Measurements from ENCODE around the gene LRP1B. TPM values are rescaled to one million over a fixed set of nuclear protein-coding genes. Genes with fewer than 3 reads are reported as not detected.

The LRP1B gene
- total RNA-seq, 1 experiment from 2014 or later: 0.52 TPM

DNA sequence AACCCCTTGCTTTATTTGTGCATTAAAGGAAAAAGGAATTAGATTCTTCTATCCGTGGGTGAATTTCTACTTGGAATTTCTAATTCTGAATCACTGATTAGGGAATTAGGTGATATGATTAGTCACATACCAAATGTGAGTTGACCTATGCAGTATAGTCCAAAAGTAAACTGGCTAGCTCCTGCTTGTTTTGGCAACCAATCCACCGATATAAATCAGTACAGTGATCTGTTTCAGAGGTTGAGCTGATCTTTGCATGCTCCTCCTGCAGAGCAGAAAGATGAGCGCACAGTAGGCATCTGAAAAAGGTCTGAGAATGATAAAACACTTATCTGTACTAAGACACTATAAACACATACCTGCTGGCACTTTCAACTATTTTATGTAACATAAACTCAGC lies 86.6 kb downstream of the LRP1B start:
- no peaks in the 10 kb centered on the region for H3K27me3 Mint-ChIP-seq (ENCODE audit: low read depth)
- DNase-seq (ENCODE audit: low spot score) (no peak), ATAC-seq (no peak)
- no peak overlapping the region for H3K27ac Mint-ChIP-seq
- H3K36me3 Mint-ChIP-seq: no peaks in the 10 kb centered on the region
- ChIA-PET CTCF (interaction anchor here (0.5 kb wide), 1 partner anchor 243 kb away, joined by 4 read pairs; no protein-coding TSS in a partner anchor), POLR2A (no interaction called here)
- no peak overlapping the region for H3K4me3 Mint-ChIP-seq
- H3K9me3 Mint-ChIP-seq: no peaks in the 10 kb centered on the region
- H3K4me1 Mint-ChIP-seq: peaks cover 26% of the 10 kb centered on the region
- TF ChIP-seq TEAD4 (CRISPR knock-in tag; IDR thresholded peaks at IDR 0.05) (no peak), ZNF512 (CRISPR knock-in tag; IDR thresholded peaks at IDR 0.05; ENCODE audit: borderline replicate concordance) (no peak), USF1 (CRISPR knock-in tag; IDR thresholded peaks at IDR 0.05) (no peak), E2F1 (CRISPR knock-in tag; IDR thresholded peaks at IDR 0.05) (no peak), ZNF232 (CRISPR knock-in tag; IDR thresholded peaks at IDR 0.05) (no peak), FOXP1 (CRISPR knock-in tag; IDR thresholded peaks at IDR 0.05; ENCODE audit: borderline replicate concordance) (no peak), NR1H2 (CRISPR knock-in tag; IDR thresholded peaks at IDR 0.05) (no peak), NFYB (CRISPR knock-in tag; conservative IDR thresholded peaks at IDR 0.05; ENCODE audit: low read depth) (no peak), NR3C1 (CRISPR knock-in tag; conservative IDR thresholded peaks at IDR 0.05; ENCODE audit: low read depth) (no peak), ZNF416 (CRISPR knock-in tag; IDR thresholded peaks at IDR 0.05) (no peak), SMAD4 (CRISPR knock-in tag; IDR thresholded peaks at IDR 0.05) (no peak), ELF4 (CRISPR knock-in tag; IDR thresholded peaks at IDR 0.05; ENCODE audit: low read depth) (no peak), FOXK1 (CRISPR knock-in tag; IDR thresholded peaks at IDR 0.05) (no peak), ZBTB43 (CRISPR knock-in tag; IDR thresholded peaks at IDR 0.05) (no peak)
- TF ChIP-seq, protein P1, sequence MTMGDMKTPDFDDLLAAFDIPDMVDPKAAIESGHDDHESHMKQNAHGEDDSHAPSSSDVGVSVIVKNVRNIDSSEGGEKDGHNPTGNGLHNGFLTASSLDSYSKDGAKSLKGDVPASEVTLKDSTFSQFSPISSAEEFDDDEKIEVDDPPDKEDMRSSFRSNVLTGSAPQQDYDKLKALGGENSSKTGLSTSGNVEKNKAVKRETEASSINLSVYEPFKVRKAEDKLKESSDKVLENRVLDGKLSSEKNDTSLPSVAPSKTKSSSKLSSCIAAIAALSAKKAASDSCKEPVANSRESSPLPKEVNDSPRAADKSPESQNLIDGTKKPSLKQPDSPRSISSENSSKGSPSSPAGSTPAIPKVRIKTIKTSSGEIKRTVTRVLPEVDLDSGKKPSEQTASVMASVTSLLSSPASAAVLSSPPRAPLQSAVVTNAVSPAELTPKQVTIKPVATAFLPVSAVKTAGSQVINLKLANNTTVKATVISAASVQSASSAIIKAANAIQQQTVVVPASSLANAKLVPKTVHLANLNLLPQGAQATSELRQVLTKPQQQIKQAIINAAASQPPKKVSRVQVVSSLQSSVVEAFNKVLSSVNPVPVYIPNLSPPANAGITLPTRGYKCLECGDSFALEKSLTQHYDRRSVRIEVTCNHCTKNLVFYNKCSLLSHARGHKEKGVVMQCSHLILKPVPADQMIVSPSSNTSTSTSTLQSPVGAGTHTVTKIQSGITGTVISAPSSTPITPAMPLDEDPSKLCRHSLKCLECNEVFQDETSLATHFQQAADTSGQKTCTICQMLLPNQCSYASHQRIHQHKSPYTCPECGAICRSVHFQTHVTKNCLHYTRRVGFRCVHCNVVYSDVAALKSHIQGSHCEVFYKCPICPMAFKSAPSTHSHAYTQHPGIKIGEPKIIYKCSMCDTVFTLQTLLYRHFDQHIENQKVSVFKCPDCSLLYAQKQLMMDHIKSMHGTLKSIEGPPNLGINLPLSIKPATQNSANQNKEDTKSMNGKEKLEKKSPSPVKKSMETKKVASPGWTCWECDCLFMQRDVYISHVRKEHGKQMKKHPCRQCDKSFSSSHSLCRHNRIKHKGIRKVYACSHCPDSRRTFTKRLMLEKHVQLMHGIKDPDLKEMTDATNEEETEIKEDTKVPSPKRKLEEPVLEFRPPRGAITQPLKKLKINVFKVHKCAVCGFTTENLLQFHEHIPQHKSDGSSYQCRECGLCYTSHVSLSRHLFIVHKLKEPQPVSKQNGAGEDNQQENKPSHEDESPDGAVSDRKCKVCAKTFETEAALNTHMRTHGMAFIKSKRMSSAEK (CRISPR knock-in tag; IDR thresholded peaks at IDR 0.05; ENCODE audit: borderline replicate concordance): no peak
- TF ChIP-seq, protein P2, sequence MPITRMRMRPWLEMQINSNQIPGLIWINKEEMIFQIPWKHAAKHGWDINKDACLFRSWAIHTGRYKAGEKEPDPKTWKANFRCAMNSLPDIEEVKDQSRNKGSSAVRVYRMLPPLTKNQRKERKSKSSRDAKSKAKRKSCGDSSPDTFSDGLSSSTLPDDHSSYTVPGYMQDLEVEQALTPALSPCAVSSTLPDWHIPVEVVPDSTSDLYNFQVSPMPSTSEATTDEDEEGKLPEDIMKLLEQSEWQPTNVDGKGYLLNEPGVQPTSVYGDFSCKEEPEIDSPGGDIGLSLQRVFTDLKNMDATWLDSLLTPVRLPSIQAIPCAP (CRISPR knock-in tag; IDR thresholded peaks at IDR 0.05): no peak

Data from WTC11 (cell line).